ENCODE measurements around the gene GDAP1L1. TPM values are rescaled to one million over a fixed set of nuclear protein-coding genes. Genes with fewer than 3 reads are reported as not detected.

The GDAP1L1 gene
- total RNA-seq, 1 experiment from 2014 or later: not detected

- Mint-ChIP-seq H3K4me1 (ENCODE audit: low read depth, unreplicated experiment) (no peaks in the 10 kb centered on the region), H3K36me3 (ENCODE audit: insufficient read depth, unreplicated experiment) (no peaks in the 10 kb centered on the region), H3K27ac (ENCODE audit: unreplicated experiment) (no peak overlapping the region), H3K9me3 (ENCODE audit: low read depth, unreplicated experiment) (no peaks in the 10 kb centered on the region), H3K4me3 (ENCODE audit: low read depth, unreplicated experiment) (no peak overlapping the region), H3K27me3 (ENCODE audit: unreplicated experiment) (peaks cover 69% of the 10 kb centered on the region)
- no peak for DNase-seq
- BruUV-seq (replicated peaks): no TSS peak
- CTCF ChIA-PET: interaction anchor here (0.6 kb wide), 1 partner anchor 143 kb away, joined by 5 read pairs; no protein-coding TSS in a partner anchor
- intact Hi-C loops (cut with micrococcal nuclease; ENCODE audit: unreplicated experiment): no loop called here
- TF ChIP-seq, protein P1, sequence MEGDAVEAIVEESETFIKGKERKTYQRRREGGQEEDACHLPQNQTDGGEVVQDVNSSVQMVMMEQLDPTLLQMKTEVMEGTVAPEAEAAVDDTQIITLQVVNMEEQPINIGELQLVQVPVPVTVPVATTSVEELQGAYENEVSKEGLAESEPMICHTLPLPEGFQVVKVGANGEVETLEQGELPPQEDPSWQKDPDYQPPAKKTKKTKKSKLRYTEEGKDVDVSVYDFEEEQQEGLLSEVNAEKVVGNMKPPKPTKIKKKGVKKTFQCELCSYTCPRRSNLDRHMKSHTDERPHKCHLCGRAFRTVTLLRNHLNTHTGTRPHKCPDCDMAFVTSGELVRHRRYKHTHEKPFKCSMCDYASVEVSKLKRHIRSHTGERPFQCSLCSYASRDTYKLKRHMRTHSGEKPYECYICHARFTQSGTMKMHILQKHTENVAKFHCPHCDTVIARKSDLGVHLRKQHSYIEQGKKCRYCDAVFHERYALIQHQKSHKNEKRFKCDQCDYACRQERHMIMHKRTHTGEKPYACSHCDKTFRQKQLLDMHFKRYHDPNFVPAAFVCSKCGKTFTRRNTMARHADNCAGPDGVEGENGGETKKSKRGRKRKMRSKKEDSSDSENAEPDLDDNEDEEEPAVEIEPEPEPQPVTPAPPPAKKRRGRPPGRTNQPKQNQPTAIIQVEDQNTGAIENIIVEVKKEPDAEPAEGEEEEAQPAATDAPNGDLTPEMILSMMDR (IDR thresholded peaks at IDR 0.05; ENCODE audit: unreplicated experiment): no peak
Measured at GRCh38 chr20:44264287-44264686, 17.2 kb downstream of the GDAP1L1 start.

DNA sequence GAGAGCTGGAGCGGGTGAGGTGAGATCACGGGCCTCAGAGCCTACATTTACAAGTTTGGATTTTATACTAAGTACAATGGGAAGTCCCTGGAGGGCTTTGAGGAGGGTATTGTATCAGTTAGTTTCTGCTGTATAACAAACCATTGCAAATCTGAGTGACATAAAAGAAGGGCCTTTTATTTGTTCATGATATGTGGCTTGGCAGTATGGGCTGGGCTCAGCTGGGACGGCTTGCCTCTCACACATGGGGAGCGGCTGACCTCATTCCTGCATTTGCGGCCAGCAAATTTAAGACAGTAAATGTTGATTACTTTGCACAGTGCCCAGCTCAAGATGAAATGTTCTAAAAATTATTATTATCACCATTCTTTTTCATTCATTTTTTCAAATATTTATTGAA is 21.7 kb downstream of the GDAP1L1 start:
- H3K9me3 Mint-ChIP-seq (ENCODE audit: low read depth, unreplicated experiment): no peaks in the 10 kb centered on the region
- DNase-seq: no peak
- no peak overlapping the region for H3K27ac Mint-ChIP-seq (ENCODE audit: unreplicated experiment)
- no peak overlapping the region for H3K4me3 Mint-ChIP-seq (ENCODE audit: low read depth, unreplicated experiment)
- TF ChIP-seq, protein P1 (IDR thresholded peaks at IDR 0.05; ENCODE audit: unreplicated experiment): no peak
- H3K27me3 Mint-ChIP-seq (ENCODE audit: unreplicated experiment): peaks cover 41% of the 10 kb centered on the region
- no peaks in the 10 kb centered on the region for H3K4me1 Mint-ChIP-seq (ENCODE audit: low read depth, unreplicated experiment)
- H3K36me3 Mint-ChIP-seq (ENCODE audit: insufficient read depth, unreplicated experiment): no peaks in the 10 kb centered on the region
- BruUV-seq (replicated peaks): no TSS peak
- intact Hi-C loops (cut with micrococcal nuclease; ENCODE audit: unreplicated experiment): no loop called here
- CTCF ChIA-PET: no interaction called here

DNA sequence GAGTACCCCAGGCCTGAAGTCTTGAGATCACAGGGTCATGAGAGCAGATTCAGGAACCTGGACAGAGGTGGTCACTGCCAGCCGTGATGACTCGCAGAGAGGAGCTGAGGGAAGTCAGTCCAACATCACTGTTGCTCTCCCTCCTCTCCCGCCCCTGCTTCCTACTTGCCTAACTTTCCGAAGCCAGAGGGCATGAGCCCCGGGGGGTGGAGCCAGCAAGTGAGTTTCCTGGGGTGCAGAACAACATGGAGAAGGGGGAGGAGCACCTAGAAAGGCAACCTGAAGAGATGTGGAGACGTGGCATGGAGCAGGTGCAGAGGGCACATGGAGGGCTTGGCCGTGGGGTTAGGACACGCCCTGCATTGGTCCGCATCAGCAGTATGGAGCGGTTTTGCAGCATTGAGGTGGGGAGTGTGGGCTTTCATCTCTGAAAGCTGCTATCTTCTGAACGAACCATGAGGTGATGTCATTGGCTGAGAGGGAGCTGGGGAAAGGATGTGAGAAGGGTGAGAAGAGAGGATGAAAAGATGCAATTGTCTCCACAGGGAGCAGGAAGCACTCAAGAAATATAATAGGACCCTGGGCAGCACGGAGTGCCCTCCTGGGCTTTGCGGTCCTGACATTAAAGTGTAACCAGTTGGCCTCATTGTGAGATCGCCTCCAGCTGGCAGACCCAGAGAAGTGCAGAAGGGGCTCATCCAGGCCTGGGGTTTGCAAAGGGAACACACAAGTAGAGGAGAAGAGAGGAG is 25.0 kb downstream of the GDAP1L1 start:
- Mint-ChIP-seq H3K27ac (ENCODE audit: unreplicated experiment) (no peak overlapping the region), H3K9me3 (ENCODE audit: low read depth, unreplicated experiment) (no peaks in the 10 kb centered on the region), H3K36me3 (ENCODE audit: insufficient read depth, unreplicated experiment) (no peaks in the 10 kb centered on the region), H3K4me1 (ENCODE audit: low read depth, unreplicated experiment) (no peaks in the 10 kb centered on the region), H3K27me3 (ENCODE audit: unreplicated experiment) (peaks cover 26% of the 10 kb centered on the region), H3K4me3 (ENCODE audit: low read depth, unreplicated experiment) (no peak overlapping the region)
- CTCF ChIA-PET: interaction anchor here (0.6 kb wide), 1 partner anchor 467 kb away, joined by 3 read pairs; no protein-coding TSS in a partner anchor
- TF ChIP-seq, protein P1 (IDR thresholded peaks at IDR 0.05; ENCODE audit: unreplicated experiment): no peak
- intact Hi-C loops (cut with micrococcal nuclease; ENCODE audit: unreplicated experiment): no loop called here
- no TSS peak for BruUV-seq (replicated peaks)
- no peak for DNase-seq

- no peak for DNase-seq
- no TSS peak for BruUV-seq (replicated peaks)
- Mint-ChIP-seq H3K9me3 (ENCODE audit: low read depth, unreplicated experiment) (no peaks in the 10 kb centered on the region), H3K4me3 (ENCODE audit: low read depth, unreplicated experiment) (no peak overlapping the region), H3K4me1 (ENCODE audit: low read depth, unreplicated experiment) (no peaks in the 10 kb centered on the region), H3K36me3 (ENCODE audit: insufficient read depth, unreplicated experiment) (no peaks in the 10 kb centered on the region), H3K27me3 (ENCODE audit: unreplicated experiment) (peaks cover 15% of the 10 kb centered on the region), H3K27ac (ENCODE audit: unreplicated experiment) (no peak overlapping the region)
- intact Hi-C loops (cut with micrococcal nuclease; ENCODE audit: unreplicated experiment): no loop called here
- CTCF ChIA-PET: interaction anchor here (0.6 to 0.7 kb wide), 2 partner anchors 98 to 465 kb away, joined by 3 read pairs; no protein-coding TSS in a partner anchor
- TF ChIP-seq, protein P1 (IDR thresholded peaks at IDR 0.05; ENCODE audit: unreplicated experiment): no peak
Measured at GRCh38 chr20:44273231-44274215, 26.4 kb downstream of the GDAP1L1 start.
